GM19438 (cell line): ENCODE data around the gene SULT6B1.
"Not testable (repeated sequence)": the region's sequence is repeated elsewhere in the genome, so short reads cannot be mapped to it uniquely, and the experiment has no call there.

Experiments used
- ATAC-seq: cut with Tn5 transposase; IDR thresholded peaks from one replicate; pipeline ENCODE4 v1.9.1; 2021; ENCODE audit warnings: low read depth; ENCODE audit not compliant: unreplicated experiment

Gene SULT6B1

GRCh38 chr2:37196320-37197195, 8.1 kb upstream of the SULT6B1 start, which contains the start of gene CEBPZOS:
CEBPZOS (plus strand) TSS chr2:37196496; CDS start chr2:37199705, 3,209 bp downstream.
- ATAC-seq, result peak; percentile 71

- not testable (repeated sequence) for ATAC-seq
Measured at GRCh38 chr2:37195862-37196319, 7.4 kb upstream of the SULT6B1 start.

GRCh38 chr2:37192551-37192950, 4.1 kb upstream of the SULT6B1 start:
- no peak for ATAC-seq

GRCh38 chr2:37191747-37192146, 3.3 kb upstream of the SULT6B1 start:
- ATAC-seq, result no peak

GRCh38 chr2:37191253-37191652, 2.8 kb upstream of the SULT6B1 start:
- no peak for ATAC-seq

GRCh38 chr2:37190290-37190689, 1.8 kb upstream of the SULT6B1 start:
- ATAC-seq, result no peak

- ATAC-seq, result no peak
Measured at GRCh38 chr2:37189452-37190153, 1.1 kb upstream of the SULT6B1 start.

GRCh38 chr2:37181726-37182684, 6.5 kb downstream of the SULT6B1 start:
- ATAC-seq, result no peak

- no peak for ATAC-seq
Measured at GRCh38 chr2:37180640-37181039, 7.8 kb downstream of the SULT6B1 start.

GRCh38 chr2:37180006-37180639, 8.3 kb downstream of the SULT6B1 start:
- ATAC-seq, result no peak

- no peak for ATAC-seq
Measured at GRCh38 chr2:37173741-37174140, 14.7 kb downstream of the SULT6B1 start.

GRCh38 chr2:37171624-37171950, 16.9 kb downstream of the SULT6B1 start:
- no peak for ATAC-seq

- no peak for ATAC-seq
Measured at GRCh38 chr2:37168217-37168981, 20.1 kb downstream of the SULT6B1 start.

- ATAC-seq, result no peak
Measured at GRCh38 chr2:37167636-37168180, 20.8 kb downstream of the SULT6B1 start.

GRCh38 chr2:37164757-37165156, 23.7 kb downstream of the SULT6B1 start:
- ATAC-seq, result no peak

- peak; percentile 88 for ATAC-seq
Measured at GRCh38 chr2:37156857-37157714, 31.4 kb downstream of the SULT6B1 start, which contains the start of gene EIF2AK2. EIF2AK2 (minus strand) TSS chr2:37156980; CDS start chr2:37147806, 9,174 bp downstream.

- peak; percentile 22 for ATAC-seq
Measured at GRCh38 chr2:37156071-37156856, 32.2 kb downstream of the SULT6B1 start.
